Bronchial epithelial cell (primary cell): ENCODE data around the gene FUT8. TPM values are rescaled to one million over a fixed set of nuclear protein-coding genes. Genes with fewer than 3 reads are reported as not detected.

ENCODE experiments used
- DNase-seq: peaks from one replicate; pipeline ENCODE4 v3.0.0-alpha.2; 2010; ENCODE audit warnings: low read depth
- FAIRE-seq: peaks from 2 replicates; lab custom pipeline; 2011; peaks lifted over from hg19 to GRCh38; lab: Jason Lieb, UNC
- H3K27me3 ChIP-seq: 2 replicates; pipeline ENCODE4 v1.5.1; 2011; ENCODE audit warnings: low read length; ENCODE audit not compliant: control insufficient read depth, insufficient read depth
- H3K36me3 ChIP-seq: 2 replicates; pipeline ENCODE4 v1.5.1; 2011; ENCODE audit warnings: low read length; ENCODE audit not compliant: control insufficient read depth, insufficient read depth
- H3K4me3 ChIP-seq: 2 replicates; pipeline ENCODE4 v1.5.1; 2011; ENCODE audit warnings: mild to moderate bottlenecking, low read depth, low read length, control low read depth
- CTCF ChIP-seq: IDR thresholded peaks from 2 replicates; pipeline ENCODE4 v1.5.1; 2011; ENCODE audit warnings: mild to moderate bottlenecking, moderate library complexity, low read length, control low read depth, inconsistent platforms; ENCODE audit not compliant: insufficient read depth, severe bottlenecking
- total RNA-seq: library from RNA; depleted of rRNA; stranded (reverse); fragments of >200 nt; gene quantifications from 2 replicates; pipeline ENCODE4 v1.2.1, GENCODE V29; 2014

The FUT8 gene
- total RNA-seq, 1 donor from 2014 or later, result 16.3 TPM

- H3K27me3 ChIP-seq, result no peaks in the 10 kb centered on the region
- no peak for FAIRE-seq
- no peak for DNase-seq
- H3K36me3 ChIP-seq, result no peaks in the 10 kb centered on the region
- TF ChIP-seq CTCF, result no peak
- no peak overlapping the region for H3K4me3 ChIP-seq
Observed at GRCh38 chr14:65487783-65488494, 75.4 kb downstream of the FUT8 start.

- no peak for TF ChIP-seq CTCF
- no peak for FAIRE-seq
Observed at GRCh38 chr14:65491274-65491673, 78.7 kb downstream of the FUT8 start.

DNA sequence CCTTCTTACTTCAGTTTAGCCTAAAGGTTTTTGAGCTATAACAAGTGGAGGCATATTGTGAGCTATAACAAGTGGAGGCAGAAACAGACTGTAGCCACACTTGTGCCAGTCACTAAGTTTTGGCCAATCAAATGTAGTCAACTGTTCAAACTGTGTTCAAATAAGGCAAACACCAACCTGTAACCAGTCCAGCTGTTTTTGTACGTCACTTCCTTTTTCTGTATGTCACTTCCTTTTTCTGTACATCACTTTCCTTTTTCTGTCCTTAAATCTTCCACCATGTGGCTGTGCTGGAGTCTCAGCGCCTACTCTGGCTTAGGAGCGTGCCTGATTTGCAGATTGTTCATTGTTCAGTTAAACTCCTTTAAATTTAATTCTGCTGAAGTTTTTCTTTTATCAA, 79.7 kb downstream of the FUT8 start:
- H3K27me3 ChIP-seq, result no peaks in the 10 kb centered on the region
- no peak overlapping the region for H3K4me3 ChIP-seq
- no peak for TF ChIP-seq CTCF
- no peaks in the 10 kb centered on the region for H3K36me3 ChIP-seq
- DNase-seq (no peak), FAIRE-seq (peak; percentile 68)

More at GRCh38 chr14:65491274-65491673, 78.7 kb downstream of the FUT8 start:
- DNase-seq, result no peak
- H3K36me3 ChIP-seq, result no peaks in the 10 kb centered on the region
- no peak overlapping the region for H3K4me3 ChIP-seq
- H3K27me3 ChIP-seq, result no peaks in the 10 kb centered on the region

- no peak for FAIRE-seq
- no peak for TF ChIP-seq CTCF
- Histone ChIP-seq H3K36me3 (no peaks in the 10 kb centered on the region), H3K27me3 (no peaks in the 10 kb centered on the region), H3K4me3 (no peak overlapping the region)
- peak; percentile 38 for DNase-seq
Observed at GRCh38 chr14:65495196-65495595, 82.7 kb downstream of the FUT8 start.

- Histone ChIP-seq H3K36me3 (no peaks in the 10 kb centered on the region), H3K4me3 (no peak overlapping the region), H3K27me3 (no peaks in the 10 kb centered on the region)
- no peak for TF ChIP-seq CTCF
- no peak for DNase-seq
- no peak for FAIRE-seq
Observed at GRCh38 chr14:65496178-65496993, 83.9 kb downstream of the FUT8 start.
